G401.6 (cell line): Measurements from ENCODE around the gene KCNJ13.
A peak's percentile ranks its signal among the peaks of the same experiment; 100 is the strongest.

Source experiments
- FAIRE-seq: peaks from 2 replicates; lab custom pipeline; 2012; peaks lifted over from hg19 to GRCh38; lab: Jason Lieb, UNC

Gene KCNJ13

DNA sequence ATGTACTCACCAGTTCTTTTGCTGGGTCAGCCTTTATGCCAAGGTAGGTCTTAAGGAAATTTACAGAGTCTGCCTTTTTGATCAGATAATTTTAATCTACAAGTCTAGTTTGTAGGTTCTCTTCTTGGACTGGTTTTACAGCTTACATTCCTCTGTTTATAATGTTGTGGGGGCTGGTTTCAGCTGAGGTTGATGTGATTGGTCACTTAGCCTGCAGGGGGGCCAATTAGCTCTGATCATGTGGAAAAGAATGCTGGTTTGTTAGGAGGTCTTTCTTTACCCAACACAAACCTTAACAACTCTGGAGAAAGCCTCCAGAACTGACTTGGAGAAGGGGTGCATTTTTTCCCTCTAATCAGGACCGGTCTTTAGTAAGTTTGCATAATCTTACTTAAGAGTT, at the start of gene KCNJ13:
TSS of gene KCNJ13 (minus strand) at position 131 of the 400 bp plus-strand sequence. CDS start 5,203 bp downstream, outside the sequence.
- FAIRE-seq, result no peak

DNA sequence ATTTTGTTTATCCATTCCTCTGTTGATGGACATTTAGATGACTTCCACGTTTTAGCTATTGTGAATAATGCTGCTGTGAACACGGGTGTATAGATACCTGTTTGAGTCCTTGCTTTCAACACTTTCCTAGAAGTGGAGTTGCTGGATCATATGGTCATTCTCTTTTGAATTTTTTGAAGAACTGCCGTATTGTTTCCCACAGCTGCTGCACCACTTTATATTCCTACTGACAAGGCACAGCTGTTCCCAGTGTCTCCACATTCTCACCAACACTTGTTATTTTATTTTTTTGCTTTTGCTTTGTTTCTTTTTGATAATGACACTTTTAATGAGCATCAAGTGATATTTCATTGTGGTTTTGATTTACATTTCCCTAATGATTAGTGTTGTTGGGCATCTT, 41.4 kb upstream of the KCNJ13 start:
- no peak for FAIRE-seq

DNA sequence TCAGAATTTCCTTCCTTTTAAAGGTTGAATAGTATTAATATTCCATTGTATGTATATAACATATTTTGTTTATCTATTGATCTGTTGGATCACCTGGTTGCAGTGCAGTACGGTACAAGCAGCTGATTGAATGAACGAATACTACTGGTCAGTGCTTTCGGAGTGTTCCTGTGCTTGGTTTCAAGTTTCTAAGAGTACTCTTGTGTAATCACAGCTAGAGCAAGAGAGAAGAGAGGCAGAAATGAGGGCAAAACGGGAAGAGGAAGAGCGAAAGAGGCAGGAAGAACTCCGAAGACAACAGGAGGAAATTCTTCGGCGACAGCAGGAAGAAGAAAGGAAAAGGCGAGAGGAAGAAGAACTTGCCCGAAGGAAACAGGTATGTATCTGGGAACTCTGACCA, 40.3 kb upstream of the KCNJ13 start:
- no peak for FAIRE-seq

GRCh38 chr2:232815569-232815968, 39.2 kb upstream of the KCNJ13 start:
- no peak for FAIRE-seq

DNA sequence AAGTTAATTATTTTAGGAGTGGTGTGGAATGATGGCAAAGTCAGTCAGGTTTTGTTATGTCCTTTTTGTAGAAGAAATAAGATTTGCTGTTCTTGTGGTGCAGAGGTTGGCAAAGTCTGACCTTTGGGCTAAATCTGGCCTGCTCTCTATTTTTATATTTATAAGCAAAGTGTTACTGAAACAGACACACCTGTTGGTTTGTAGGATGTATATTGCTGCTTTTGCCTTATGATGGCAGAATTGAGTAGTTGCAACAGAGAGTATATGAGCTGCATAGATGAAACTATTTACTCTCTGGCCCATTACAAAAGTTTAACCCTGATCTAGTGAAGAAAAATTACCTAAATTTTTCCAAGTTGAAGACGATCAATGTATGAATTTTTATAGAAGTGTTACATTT, 34.1 kb upstream of the KCNJ13 start:
- FAIRE-seq, result no peak

DNA sequence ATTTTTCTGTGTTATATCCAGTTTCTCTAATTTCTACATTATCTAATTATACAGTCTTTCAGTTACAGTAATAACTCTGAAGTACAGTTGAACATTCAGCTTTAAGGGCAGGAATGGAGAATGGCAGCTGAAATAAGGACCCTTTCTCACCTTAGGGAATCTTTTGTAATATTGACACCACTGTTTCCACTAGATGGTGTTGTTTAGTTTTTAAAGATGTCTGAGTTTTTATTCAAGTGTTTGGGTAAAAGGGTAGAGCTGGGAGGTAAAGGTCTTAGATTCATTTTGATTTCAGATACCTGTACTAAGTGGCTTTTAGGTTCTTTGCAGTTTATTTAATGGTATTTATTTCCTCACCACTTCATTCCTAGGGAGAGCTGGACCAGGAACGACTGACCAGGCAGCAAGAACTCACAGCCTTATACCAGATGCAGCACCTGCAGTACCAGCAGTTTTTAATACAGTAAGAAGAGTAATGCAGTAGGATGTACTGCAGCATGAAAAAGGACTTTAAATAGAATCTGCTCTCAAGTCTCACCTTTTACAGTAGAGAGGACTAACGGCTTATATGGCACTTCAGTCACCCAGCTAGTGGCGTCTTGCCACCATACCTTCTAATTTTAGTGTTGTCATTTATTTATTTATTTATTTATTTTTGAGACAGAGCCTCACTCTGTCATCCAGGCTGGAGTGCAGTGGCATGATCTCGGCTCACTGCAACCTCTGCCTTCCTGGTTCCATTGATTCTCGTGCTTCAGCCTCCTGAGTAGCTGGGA, 33.2 kb upstream of the KCNJ13 start:
- peak; percentile 76 for FAIRE-seq

DNA sequence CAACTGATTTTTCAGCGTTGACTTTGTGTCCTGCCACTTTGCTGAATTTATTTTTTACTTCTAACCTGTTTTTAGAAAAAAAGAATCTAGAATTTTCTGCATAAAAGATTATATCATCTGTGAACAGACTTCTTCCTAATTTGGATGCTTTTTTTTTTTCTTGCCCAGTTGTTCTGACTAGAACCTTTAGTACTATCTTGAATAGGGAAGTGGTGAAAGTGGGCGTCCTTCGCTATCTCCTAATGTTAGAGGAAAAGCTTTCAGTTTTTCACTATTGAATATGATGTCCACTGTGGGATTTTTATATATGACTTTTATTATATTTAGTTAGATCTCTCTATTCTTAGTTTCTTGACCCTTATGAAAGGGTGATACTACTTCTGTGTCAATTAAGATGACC, 25.7 kb upstream of the KCNJ13 start:
- no peak for FAIRE-seq

DNA sequence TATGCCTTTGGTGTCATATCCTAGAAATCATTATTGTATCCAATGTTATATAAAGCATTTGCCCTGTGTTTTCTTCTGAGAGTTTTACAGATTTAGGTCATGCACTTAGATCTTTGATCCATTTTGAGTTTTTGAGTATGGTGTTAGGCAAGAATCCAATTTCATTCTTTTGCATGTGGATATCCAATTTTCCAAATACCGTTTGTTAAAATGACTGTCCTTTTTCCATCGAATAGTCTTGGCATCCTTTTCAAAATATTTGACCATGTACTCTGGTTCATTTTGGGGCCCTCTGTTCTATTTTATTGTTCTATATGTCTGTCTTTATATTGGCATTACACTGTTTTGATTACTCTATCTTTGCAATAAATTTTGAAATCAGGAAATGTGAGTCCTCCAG, 23.8 kb upstream of the KCNJ13 start:
- no peak for FAIRE-seq

GRCh38 chr2:232798187-232798586, 21.8 kb upstream of the KCNJ13 start:
- no peak for FAIRE-seq

DNA sequence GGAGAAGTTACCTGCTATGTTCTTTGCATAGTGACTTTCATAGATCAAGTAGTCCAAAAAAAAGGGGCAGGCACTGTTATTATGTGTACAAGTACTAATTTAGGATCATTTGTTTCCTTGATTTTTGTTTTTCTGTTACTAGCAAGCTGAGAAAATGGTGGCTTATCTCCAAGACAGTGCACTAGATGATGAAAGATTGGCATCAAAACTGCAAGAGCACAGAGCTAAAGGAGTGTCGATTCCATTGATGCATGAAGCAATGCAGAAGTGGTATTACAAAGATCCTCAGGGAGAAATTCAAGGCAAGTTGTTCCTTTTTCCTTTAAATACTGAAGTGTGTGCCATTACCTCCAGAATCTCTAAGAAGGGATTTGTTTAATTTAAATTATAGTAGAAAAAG, 19.6 kb upstream of the KCNJ13 start:
- FAIRE-seq, result no peak

DNA sequence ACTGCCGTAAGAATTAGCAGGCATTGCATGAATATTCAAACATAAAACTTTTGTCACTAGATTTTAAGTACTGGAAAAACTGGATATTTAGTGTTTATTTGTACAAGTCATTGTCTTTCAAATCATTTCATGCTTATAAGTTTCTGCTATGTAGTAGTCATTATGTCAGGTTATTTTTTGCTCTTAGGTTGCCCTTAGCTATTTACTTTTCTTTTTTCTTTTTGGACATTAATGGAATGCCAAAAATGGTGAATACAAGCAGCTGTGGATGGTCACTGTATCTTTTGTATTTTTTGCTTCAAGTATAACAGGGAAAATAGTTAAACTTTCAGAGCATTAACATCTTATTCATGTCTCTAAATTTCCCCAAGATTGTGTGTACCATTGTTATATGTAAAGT, 18.6 kb upstream of the KCNJ13 start:
- no peak for FAIRE-seq

- FAIRE-seq, result no peak
Observed at GRCh38 chr2:232793271-232793670, 16.9 kb upstream of the KCNJ13 start.

DNA sequence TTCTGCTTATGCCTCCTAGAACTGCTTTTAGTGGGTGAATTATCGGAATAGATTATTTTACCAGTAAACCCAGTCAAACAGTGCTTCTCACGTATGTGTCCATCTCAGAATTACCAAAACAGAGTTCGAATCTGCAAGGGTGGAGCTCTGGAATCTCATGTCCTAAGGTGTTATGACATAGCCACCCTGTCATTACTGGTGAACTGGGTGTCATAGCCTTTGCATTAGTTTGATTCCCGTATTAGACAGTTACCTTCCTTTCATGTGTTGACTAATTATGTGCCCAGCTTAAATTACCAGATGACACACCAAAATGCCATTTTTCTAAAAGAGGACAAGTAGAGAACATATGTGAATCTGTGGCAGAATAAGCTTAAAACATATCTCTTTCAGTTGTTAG, 15.2 kb upstream of the KCNJ13 start:
- no peak for FAIRE-seq

DNA sequence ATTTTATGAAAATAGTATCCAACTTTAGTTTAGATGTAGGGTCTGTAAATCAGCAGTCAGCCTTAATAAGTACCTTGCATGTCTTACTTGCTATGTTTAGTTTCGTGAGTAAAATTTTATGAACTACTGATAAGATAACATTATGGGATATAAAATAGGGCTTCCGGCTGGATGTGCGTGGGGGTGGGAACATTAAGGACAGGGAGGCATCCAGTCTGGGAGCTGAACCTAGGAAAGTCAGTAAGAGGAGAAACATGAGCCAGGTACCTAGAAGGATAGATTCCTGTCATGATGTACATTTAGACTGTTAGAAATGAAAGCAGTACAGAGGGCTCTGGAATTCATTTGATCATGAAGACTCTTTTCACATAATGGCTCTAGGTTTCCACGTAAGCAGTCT, 12.7 kb upstream of the KCNJ13 start:
- FAIRE-seq, result no peak

GRCh38 chr2:232787806-232788205, 11.4 kb upstream of the KCNJ13 start:
- no peak for FAIRE-seq

DNA sequence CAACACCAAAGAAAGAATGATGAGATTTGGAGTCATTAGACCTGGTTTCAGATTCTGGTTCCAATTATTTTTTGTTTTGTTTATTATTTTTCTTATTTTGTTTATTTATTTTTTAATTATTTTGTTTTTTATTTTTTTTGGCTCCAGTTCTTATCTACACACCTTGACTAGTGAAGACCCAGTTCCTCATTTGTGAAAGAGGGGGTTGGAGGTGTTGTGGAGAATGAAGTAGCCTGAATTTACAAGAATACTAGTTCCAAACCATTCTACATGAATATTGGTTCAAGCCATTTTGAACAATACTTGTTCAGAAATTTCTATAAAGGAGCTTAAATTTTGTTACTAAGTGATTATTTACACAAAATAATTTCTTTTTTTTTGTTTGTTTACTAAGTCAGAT, 6.9 kb upstream of the KCNJ13 start:
- no peak for FAIRE-seq

DNA sequence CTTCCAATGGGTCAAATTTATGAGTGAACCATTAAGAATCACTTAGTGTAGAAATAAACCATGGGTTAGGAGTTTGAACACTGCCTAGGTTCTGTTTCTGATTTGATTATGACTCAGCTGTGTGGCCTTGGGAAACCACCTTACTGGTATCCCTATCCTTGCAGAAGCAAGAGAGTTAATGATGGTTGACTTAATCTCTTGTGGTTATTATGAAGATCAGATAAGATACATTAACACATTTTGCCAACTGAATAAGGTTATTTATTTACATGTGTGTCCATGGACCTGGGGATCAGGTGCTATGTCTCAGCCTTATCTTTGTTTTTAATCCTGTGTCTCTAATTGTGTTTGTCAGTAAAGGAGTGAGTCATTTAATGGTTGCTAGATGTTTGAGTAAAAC, 5.4 kb upstream of the KCNJ13 start:
- no peak for FAIRE-seq

GRCh38 chr2:232779934-232780333, 3.6 kb upstream of the KCNJ13 start:
- FAIRE-seq, result no peak

DNA sequence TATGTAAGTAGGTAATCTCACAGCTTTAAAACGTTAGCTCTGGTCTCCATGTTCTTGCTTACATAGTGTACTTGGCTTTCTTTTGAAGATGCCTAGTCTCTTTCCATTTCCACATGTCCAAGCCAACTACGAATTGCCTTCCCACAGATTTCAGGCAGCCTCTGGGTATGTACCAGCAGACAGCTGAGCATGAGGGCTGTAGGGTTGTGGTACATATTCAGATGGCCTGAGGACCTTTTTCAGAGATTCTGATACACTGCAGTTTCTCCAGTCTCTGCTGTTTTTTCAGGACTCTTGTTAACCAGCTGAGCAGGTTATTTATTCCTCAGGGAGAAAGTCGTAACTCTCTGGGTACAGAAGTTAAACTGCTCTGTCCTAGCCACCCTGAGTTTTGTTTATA, 3.1 kb upstream of the KCNJ13 start:
- no peak for FAIRE-seq

DNA sequence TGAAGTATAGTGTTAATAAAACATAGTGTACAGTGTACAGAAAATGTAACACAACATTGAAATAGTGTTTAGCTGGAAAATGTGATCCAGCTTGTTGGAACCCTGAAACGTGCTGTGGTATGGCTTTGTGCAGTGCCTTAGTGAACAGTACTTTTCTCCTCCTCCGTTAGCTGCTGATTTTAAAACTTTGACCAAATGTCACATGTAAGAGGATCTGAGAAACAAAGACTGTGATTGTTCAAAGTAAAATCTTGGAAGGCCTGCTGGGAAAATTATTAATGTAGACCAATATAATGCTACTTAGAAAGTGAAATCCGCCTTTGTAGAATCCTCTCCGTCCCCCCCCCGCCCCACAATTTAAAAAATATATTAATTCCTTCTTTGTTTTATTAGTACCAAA, 911 bp upstream of the KCNJ13 start:
- FAIRE-seq, result no peak

- FAIRE-seq, result no peak
Observed at GRCh38 chr2:232773815-232774214, 2.5 kb downstream of the KCNJ13 start.

GRCh38 chr2:232772531-232772930, 3.8 kb downstream of the KCNJ13 start:
- no peak for FAIRE-seq

- no peak for FAIRE-seq
Observed at GRCh38 chr2:232771870-232772269, 4.5 kb downstream of the KCNJ13 start.

GRCh38 chr2:232770207-232770606, 6.2 kb downstream of the KCNJ13 start:
- FAIRE-seq, result no peak

- no peak for FAIRE-seq
Observed at GRCh38 chr2:232767866-232768265, 8.5 kb downstream of the KCNJ13 start.
